WTC11 (cell line): Measurements from ENCODE around the gene SLC14A1. TPM values are rescaled to one million over a fixed set of nuclear protein-coding genes. Genes with fewer than 3 reads are reported as not detected.
A peak's percentile ranks its signal among the peaks of the same experiment; 100 is the strongest.

ENCODE experiments used
- ATAC-seq: fragments of 200-7000 bp; cut with Tn5 transposase; 2 replicates; pipeline ENCODE4 v1.10.0; 2021; ENCODE audit warnings: mild to moderate bottlenecking, moderate library complexity
- CTCF ChIA-PET: fragments of 300-600 bp; sonication (Branson Sonifier 250); formaldehyde crosslinking; loops from one replicate; lab custom pipeline; 2021; ENCODE audit warnings: antibody characterized with exemption; lab: Charles Lee
- POLR2A ChIA-PET: fragments of 350-600 bp; sonication (Branson Sonifier 250); formaldehyde crosslinking; loops from one replicate; lab custom pipeline; 2021; ENCODE audit warnings: antibody characterized with exemption; lab: Charles Lee
- DNase-seq: peaks from one replicate; pipeline ENCODE4 v3.0.0; 2021; ENCODE audit warnings: low spot score
- H3K27ac Mint-ChIP-seq: 2 replicates; pipeline ENCODE4 v1.8.0; 2021; ENCODE audit warnings: mixed read lengths
- H3K27me3 Mint-ChIP-seq: 2 replicates; pipeline ENCODE4 v1.8.0; 2021; ENCODE audit warnings: low read depth, mild to moderate bottlenecking, moderate library complexity, mixed read lengths
- H3K36me3 Mint-ChIP-seq: 2 replicates; pipeline ENCODE4 v1.8.0; 2021; ENCODE audit warnings: mixed read lengths
- H3K4me1 Mint-ChIP-seq: 2 replicates; pipeline ENCODE4 v1.8.0; 2022; ENCODE audit warnings: mixed read lengths
- H3K4me3 Mint-ChIP-seq: 2 replicates; pipeline ENCODE4 v1.8.0; 2021; ENCODE audit warnings: mild to moderate bottlenecking, moderate library complexity, mixed read lengths
- H3K9me3 Mint-ChIP-seq: 2 replicates; pipeline ENCODE4 v1.8.0; 2021; ENCODE audit warnings: mixed read lengths
- ATF2 ChIP-seq: sonication (generic); formaldehyde crosslinking; IDR thresholded peaks from 2 replicates; pipeline ENCODE4 v1.8.1; 2022; ENCODE audit warnings: low read depth, missing genetic modification reagents, borderline replicate concordance
- ERG ChIP-seq: fragments of 250-450 bp; sonication (Bioruptor Pico); IDR thresholded peaks from 2 replicates; pipeline ENCODE4 v1.8.0; 2021; ENCODE audit warnings: mild to moderate bottlenecking
- JAZF1 ChIP-seq: fragments of 250-450 bp; sonication (Bioruptor Pico); IDR thresholded peaks from 2 replicates; pipeline ENCODE4 v1.9.0; 2021; ENCODE audit warnings: moderate library complexity, mild to moderate bottlenecking, inconsistent platforms
- MAX ChIP-seq: sonication (generic); formaldehyde crosslinking; IDR thresholded peaks from 2 replicates; pipeline ENCODE4 v1.8.0; 2022; ENCODE audit warnings: mild to moderate bottlenecking, missing genetic modification reagents
- NFYB ChIP-seq: sonication (generic); formaldehyde crosslinking; conservative IDR thresholded peaks from 2 replicates; pipeline ENCODE4 v1.8.0; 2022; ENCODE audit warnings: low read depth, missing genetic modification reagents
- NR2C2 ChIP-seq: sonication (generic); formaldehyde crosslinking; IDR thresholded peaks from 2 replicates; pipeline ENCODE4 v1.8.0; 2022; ENCODE audit warnings: mild to moderate bottlenecking, missing genetic modification reagents
- PREB ChIP-seq: sonication (generic); formaldehyde crosslinking; IDR thresholded peaks from 2 replicates; pipeline ENCODE4 v1.8.1; 2022; ENCODE audit warnings: mild to moderate bottlenecking, missing genetic modification reagents, moderate library complexity, borderline replicate concordance
- PRRX2 ChIP-seq: fragments of 250-450 bp; sonication (Bioruptor Pico); IDR thresholded peaks from 2 replicates; pipeline ENCODE4 v1.8.0; 2021; ENCODE audit warnings: mild to moderate bottlenecking
- SMAD4 ChIP-seq: sonication (generic); formaldehyde crosslinking; IDR thresholded peaks from 2 replicates; pipeline ENCODE4 v1.8.0; 2022; ENCODE audit warnings: mild to moderate bottlenecking, missing genetic modification reagents
- ZBTB21 ChIP-seq: sonication (generic); formaldehyde crosslinking; IDR thresholded peaks from 2 replicates; pipeline ENCODE4 v1.8.1; 2023; ENCODE audit warnings: mild to moderate bottlenecking, missing genetic modification reagents, borderline replicate concordance
- ZNF263 ChIP-seq: sonication (generic); formaldehyde crosslinking; IDR thresholded peaks from 2 replicates; pipeline ENCODE4 v1.8.1; 2022; ENCODE audit warnings: low read depth, mild to moderate bottlenecking, moderate library complexity, missing genetic modification reagents
- total RNA-seq: library from RNA; stranded (reverse); gene quantifications from 3 replicates; pipeline ENCODE4 v1.2.3, GENCODE V29; 2021
- TF ChIP-seq, protein P1 (sequence below): fragments of 250-450 bp; sonication (Bioruptor Pico); IDR thresholded peaks from 2 replicates; pipeline ENCODE4 v1.9.0; 2021; ENCODE audit warnings: mild to moderate bottlenecking, borderline replicate concordance
- TF ChIP-seq, protein P2 (sequence below): sonication (generic); formaldehyde crosslinking; IDR thresholded peaks from 2 replicates; pipeline ENCODE4 v1.8.1; 2023; ENCODE audit warnings: mild to moderate bottlenecking, missing genetic modification reagents, moderate library complexity
- TF ChIP-seq, protein P3 (sequence below): sonication (generic); formaldehyde crosslinking; IDR thresholded peaks from 2 replicates; pipeline ENCODE4 v1.8.0; 2022; ENCODE audit warnings: mild to moderate bottlenecking, missing genetic modification reagents
- TF ChIP-seq, protein P4 (sequence below): sonication (generic); formaldehyde crosslinking; IDR thresholded peaks from 2 replicates; pipeline ENCODE4 v1.8.1; 2022; ENCODE audit warnings: mild to moderate bottlenecking, moderate library complexity, missing genetic modification reagents
- TF ChIP-seq, protein P5 (sequence below): sonication (generic); formaldehyde crosslinking; IDR thresholded peaks from 2 replicates; pipeline ENCODE4 v1.8.1; 2023; ENCODE audit warnings: mild to moderate bottlenecking, missing genetic modification reagents, borderline replicate concordance

Gene SLC14A1
- total RNA-seq, 1 experiment from 2014 or later, result not detected

DNA sequence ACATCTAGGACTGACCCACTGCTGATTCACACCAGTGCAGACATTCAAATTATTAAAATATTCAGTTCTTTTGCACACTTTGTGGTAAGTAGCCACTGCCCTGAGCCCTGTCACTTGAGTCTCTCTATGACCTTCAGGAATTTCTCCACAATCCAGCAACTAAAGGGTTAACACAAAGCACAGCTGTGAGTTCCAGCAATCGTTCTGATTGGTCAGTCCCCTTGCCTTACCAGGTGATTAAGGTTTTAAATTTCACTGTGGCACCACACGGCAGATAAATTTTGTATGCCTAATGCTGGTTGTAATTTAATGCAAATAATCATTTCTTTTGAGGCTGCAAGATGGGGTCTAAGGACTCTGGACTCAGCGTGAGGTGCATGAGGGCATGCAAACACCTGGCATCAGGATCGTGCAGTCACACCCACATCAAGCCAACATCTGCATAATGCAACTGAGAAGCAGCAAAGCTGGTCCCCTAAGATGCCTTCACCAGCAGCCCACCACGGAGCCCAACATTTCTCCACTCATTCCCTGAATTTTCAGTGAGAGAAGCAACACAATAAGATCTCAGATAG lies 36.6 kb downstream of the SLC14A1 start:
- POLR2A ChIA-PET, result no interaction called here
- H3K36me3 Mint-ChIP-seq, result peaks cover 11% of the 10 kb centered on the region
- ATAC-seq (peak; percentile 60), DNase-seq (no peak)
- peak overlapping the region; percentile 84 for H3K27ac Mint-ChIP-seq
- H3K27me3 Mint-ChIP-seq, result no peaks in the 10 kb centered on the region
- H3K4me3 Mint-ChIP-seq, result peak overlapping the region; percentile 5; the same call in 1 of the 2 replicates
- H3K9me3 Mint-ChIP-seq, result peaks cover 20% of the 10 kb centered on the region
- peaks cover 56% of the 10 kb centered on the region for H3K4me1 Mint-ChIP-seq
- CTCF ChIA-PET, result interaction anchor here (1.5 to 1.9 kb wide), 3 partner anchors 15 to 79 kb away, joined by 4 to 8 read pairs (median 4); no protein-coding TSS in a partner anchor
- TF ChIP-seq NFYB, result peak; percentile 53
- 0 out of 2 replicates have a peak, but pooled peaks have one; percentile 48 for TF ChIP-seq ZBTB21 (CRISPR knock-in tag)
- TF ChIP-seq PREB (CRISPR knock-in tag), result no peak
- no peak for TF ChIP-seq SMAD4
- no peak for TF ChIP-seq JAZF1 (CRISPR knock-in tag)
- TF ChIP-seq MAX (CRISPR knock-in tag), result no peak; the same call in 1 of the 2 replicates
- TF ChIP-seq, protein P1, sequence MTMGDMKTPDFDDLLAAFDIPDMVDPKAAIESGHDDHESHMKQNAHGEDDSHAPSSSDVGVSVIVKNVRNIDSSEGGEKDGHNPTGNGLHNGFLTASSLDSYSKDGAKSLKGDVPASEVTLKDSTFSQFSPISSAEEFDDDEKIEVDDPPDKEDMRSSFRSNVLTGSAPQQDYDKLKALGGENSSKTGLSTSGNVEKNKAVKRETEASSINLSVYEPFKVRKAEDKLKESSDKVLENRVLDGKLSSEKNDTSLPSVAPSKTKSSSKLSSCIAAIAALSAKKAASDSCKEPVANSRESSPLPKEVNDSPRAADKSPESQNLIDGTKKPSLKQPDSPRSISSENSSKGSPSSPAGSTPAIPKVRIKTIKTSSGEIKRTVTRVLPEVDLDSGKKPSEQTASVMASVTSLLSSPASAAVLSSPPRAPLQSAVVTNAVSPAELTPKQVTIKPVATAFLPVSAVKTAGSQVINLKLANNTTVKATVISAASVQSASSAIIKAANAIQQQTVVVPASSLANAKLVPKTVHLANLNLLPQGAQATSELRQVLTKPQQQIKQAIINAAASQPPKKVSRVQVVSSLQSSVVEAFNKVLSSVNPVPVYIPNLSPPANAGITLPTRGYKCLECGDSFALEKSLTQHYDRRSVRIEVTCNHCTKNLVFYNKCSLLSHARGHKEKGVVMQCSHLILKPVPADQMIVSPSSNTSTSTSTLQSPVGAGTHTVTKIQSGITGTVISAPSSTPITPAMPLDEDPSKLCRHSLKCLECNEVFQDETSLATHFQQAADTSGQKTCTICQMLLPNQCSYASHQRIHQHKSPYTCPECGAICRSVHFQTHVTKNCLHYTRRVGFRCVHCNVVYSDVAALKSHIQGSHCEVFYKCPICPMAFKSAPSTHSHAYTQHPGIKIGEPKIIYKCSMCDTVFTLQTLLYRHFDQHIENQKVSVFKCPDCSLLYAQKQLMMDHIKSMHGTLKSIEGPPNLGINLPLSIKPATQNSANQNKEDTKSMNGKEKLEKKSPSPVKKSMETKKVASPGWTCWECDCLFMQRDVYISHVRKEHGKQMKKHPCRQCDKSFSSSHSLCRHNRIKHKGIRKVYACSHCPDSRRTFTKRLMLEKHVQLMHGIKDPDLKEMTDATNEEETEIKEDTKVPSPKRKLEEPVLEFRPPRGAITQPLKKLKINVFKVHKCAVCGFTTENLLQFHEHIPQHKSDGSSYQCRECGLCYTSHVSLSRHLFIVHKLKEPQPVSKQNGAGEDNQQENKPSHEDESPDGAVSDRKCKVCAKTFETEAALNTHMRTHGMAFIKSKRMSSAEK (CRISPR knock-in tag), result no peak
- TF ChIP-seq, protein P2, sequence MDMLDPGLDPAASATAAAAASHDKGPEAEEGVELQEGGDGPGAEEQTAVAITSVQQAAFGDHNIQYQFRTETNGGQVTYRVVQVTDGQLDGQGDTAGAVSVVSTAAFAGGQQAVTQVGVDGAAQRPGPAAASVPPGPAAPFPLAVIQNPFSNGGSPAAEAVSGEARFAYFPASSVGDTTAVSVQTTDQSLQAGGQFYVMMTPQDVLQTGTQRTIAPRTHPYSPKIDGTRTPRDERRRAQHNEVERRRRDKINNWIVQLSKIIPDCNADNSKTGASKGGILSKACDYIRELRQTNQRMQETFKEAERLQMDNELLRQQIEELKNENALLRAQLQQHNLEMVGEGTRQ (CRISPR knock-in tag), result peak; percentile 47; the same call in 1 of the 2 replicates
- no peak for TF ChIP-seq PRRX2 (CRISPR knock-in tag)
- TF ChIP-seq, protein P3, sequence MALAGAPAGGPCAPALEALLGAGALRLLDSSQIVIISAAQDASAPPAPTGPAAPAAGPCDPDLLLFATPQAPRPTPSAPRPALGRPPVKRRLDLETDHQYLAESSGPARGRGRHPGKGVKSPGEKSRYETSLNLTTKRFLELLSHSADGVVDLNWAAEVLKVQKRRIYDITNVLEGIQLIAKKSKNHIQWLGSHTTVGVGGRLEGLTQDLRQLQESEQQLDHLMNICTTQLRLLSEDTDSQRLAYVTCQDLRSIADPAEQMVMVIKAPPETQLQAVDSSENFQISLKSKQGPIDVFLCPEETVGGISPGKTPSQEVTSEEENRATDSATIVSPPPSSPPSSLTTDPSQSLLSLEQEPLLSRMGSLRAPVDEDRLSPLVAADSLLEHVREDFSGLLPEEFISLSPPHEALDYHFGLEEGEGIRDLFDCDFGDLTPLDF, result no peak
- TF ChIP-seq ATF2 (CRISPR knock-in tag), result no peak
- TF ChIP-seq ERG (CRISPR knock-in tag), result no peak
- TF ChIP-seq, protein P4, sequence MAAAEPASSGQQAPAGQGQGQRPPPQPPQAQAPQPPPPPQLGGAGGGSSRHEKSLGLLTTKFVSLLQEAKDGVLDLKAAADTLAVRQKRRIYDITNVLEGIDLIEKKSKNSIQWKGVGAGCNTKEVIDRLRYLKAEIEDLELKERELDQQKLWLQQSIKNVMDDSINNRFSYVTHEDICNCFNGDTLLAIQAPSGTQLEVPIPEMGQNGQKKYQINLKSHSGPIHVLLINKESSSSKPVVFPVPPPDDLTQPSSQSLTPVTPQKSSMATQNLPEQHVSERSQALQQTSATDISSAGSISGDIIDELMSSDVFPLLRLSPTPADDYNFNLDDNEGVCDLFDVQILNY, result no peak
- TF ChIP-seq NR2C2, result no peak
- no peak for TF ChIP-seq ZNF263 (CRISPR knock-in tag)
- TF ChIP-seq, protein P5, sequence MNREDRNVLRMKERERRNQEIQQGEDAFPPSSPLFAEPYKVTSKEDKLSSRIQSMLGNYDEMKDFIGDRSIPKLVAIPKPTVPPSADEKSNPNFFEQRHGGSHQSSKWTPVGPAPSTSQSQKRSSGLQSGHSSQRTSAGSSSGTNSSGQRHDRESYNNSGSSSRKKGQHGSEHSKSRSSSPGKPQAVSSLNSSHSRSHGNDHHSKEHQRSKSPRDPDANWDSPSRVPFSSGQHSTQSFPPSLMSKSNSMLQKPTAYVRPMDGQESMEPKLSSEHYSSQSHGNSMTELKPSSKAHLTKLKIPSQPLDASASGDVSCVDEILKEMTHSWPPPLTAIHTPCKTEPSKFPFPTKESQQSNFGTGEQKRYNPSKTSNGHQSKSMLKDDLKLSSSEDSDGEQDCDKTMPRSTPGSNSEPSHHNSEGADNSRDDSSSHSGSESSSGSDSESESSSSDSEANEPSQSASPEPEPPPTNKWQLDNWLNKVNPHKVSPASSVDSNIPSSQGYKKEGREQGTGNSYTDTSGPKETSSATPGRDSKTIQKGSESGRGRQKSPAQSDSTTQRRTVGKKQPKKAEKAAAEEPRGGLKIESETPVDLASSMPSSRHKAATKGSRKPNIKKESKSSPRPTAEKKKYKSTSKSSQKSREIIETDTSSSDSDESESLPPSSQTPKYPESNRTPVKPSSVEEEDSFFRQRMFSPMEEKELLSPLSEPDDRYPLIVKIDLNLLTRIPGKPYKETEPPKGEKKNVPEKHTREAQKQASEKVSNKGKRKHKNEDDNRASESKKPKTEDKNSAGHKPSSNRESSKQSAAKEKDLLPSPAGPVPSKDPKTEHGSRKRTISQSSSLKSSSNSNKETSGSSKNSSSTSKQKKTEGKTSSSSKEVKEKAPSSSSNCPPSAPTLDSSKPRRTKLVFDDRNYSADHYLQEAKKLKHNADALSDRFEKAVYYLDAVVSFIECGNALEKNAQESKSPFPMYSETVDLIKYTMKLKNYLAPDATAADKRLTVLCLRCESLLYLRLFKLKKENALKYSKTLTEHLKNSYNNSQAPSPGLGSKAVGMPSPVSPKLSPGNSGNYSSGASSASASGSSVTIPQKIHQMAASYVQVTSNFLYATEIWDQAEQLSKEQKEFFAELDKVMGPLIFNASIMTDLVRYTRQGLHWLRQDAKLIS (CRISPR knock-in tag), result no peak
